Measurements from ENCODE around the gene SH2B2. TPM values are rescaled to one million over a fixed set of nuclear protein-coding genes. Genes with fewer than 3 reads are reported as not detected.

Gene SH2B2
- total RNA-seq, 4 donors from 2014 or later, result 32.7 to 62.0 (median 43.5) TPM

GRCh38 chr7:102283477-102284189, 3.0 kb upstream of the SH2B2 start:
- Histone ChIP-seq H3K36me3 (no peaks in the 10 kb centered on the region), H3K27ac (no peak overlapping the region), H3K9me3 (no peaks in the 10 kb centered on the region), H3K4me1 (peaks cover 20 to 28% of the 10 kb centered on the region in 2 donors), H3K27me3 (no peaks in the 10 kb centered on the region), H3K4me3 (no peak overlapping the region)
- no peak for TF ChIP-seq CTCF (IDR thresholded peaks at IDR 0.05 in 4 of 5, conservative IDR thresholded peaks at IDR 0.05 in 1 of 5)
- no peak for TF ChIP-seq POLR2A (IDR thresholded peaks at IDR 0.05)
- intact Hi-C loops (cut with DNase I; ENCODE audit: low total_unique reads) (no loop called here), in situ Hi-C loops (cut with MboI; ENCODE audit: low sequenced_read_pairs in 4 of 4) (loop anchor here (5.0 kb wide), 1 partner anchor 109 kb away; no protein-coding TSS in a partner anchor)
- DNase-seq, result no peak
- ATAC-seq, result no peak

- intact Hi-C loops (cut with DNase I; ENCODE audit: low total_unique reads) (no loop called here), in situ Hi-C loops (cut with MboI; ENCODE audit: low sequenced_read_pairs in 4 of 4) (loop anchor here (5.0 kb wide), 1 partner anchor 108 kb away; no protein-coding TSS in a partner anchor)
- peaks cover 27 to 31% of the 10 kb centered on the region in 2 donors for H3K4me1 ChIP-seq
- no peaks in the 10 kb centered on the region for H3K27me3 ChIP-seq
- ATAC-seq (no peak), DNase-seq (no peak)
- no peak for TF ChIP-seq POLR2A (IDR thresholded peaks at IDR 0.05)
- no peak for TF ChIP-seq CTCF (IDR thresholded peaks at IDR 0.05 in 4 of 5, conservative IDR thresholded peaks at IDR 0.05 in 1 of 5)
- H3K9me3 ChIP-seq, result no peaks in the 10 kb centered on the region
- no peaks in the 10 kb centered on the region for H3K36me3 ChIP-seq
- no peak overlapping the region for H3K27ac ChIP-seq
- no peak overlapping the region for H3K4me3 ChIP-seq
Observed at GRCh38 chr7:102284399-102284798, 2.3 kb upstream of the SH2B2 start.

GRCh38 chr7:102284891-102285539, 1.7 kb upstream of the SH2B2 start:
- TF ChIP-seq POLR2A (IDR thresholded peaks at IDR 0.05) (no peak), CTCF (IDR thresholded peaks at IDR 0.05 in 4 of 5, conservative IDR thresholded peaks at IDR 0.05 in 1 of 5) (no peak)
- in situ Hi-C loops (cut with MboI; ENCODE audit: low sequenced_read_pairs in 4 of 4), result loop anchor here (5.0 kb wide), 1 partner anchor 107 kb away; no protein-coding TSS in a partner anchor
- H3K4me3 ChIP-seq, result peak overlapping the region in 1 of 4 donors; percentile 88
- DNase-seq (no peak), ATAC-seq (no peak)
- H3K36me3 ChIP-seq, result no peaks in the 10 kb centered on the region
- peak overlapping the region in 3 of 4 donors; percentile 83 to 94 (median 87) for H3K27ac ChIP-seq
- intact Hi-C loops (cut with DNase I; ENCODE audit: low total_unique reads), result no loop called here
- no peaks in the 10 kb centered on the region for H3K27me3 ChIP-seq
- H3K4me1 ChIP-seq, result peaks cover 27% of the 10 kb centered on the region in 2 donors
- no peaks in the 10 kb centered on the region for H3K9me3 ChIP-seq

- intact Hi-C loops (cut with DNase I; ENCODE audit: low total_unique reads), result loop anchor here (1.0 to 2.0 kb wide), 2 partner anchors 21 to 78 kb away; no protein-coding TSS in a partner anchor
- DNase-seq (no peak), ATAC-seq (no peak)
- no peak for TF ChIP-seq CTCF (IDR thresholded peaks at IDR 0.05 in 4 of 5, conservative IDR thresholded peaks at IDR 0.05 in 1 of 5)
- no peak for TF ChIP-seq POLR2A (IDR thresholded peaks at IDR 0.05)
- Histone ChIP-seq H3K9me3 (no peaks in the 10 kb centered on the region), H3K27me3 (no peaks in the 10 kb centered on the region), H3K27ac (peak overlapping the region; percentile 83 to 94 (median 90)), H3K4me1 (peaks cover 27% of the 10 kb centered on the region in 2 donors), H3K4me3 (peak overlapping the region; percentile 85 to 98 (median 90)), H3K36me3 (no peaks in the 10 kb centered on the region)
- in situ Hi-C loops (cut with MboI; ENCODE audit: low sequenced_read_pairs in 4 of 4), result no loop called here
Observed at GRCh38 chr7:102285540-102286236, 980 bp upstream of the SH2B2 start.

Measured in gastrocnemius medialis (tissue), 4 donors.